NCI-H2107 treated with DMSO at 0.1 percent for 48 hours (cell line): ENCODE results near the gene COQ8B.
A peak's percentile ranks its signal among the peaks of the same experiment; 100 is the strongest.
"Not testable (repeated sequence)": the region's sequence is repeated elsewhere in the genome, so short reads cannot be mapped to it uniquely, and the experiment has no call there.

Source experiments
- DNase-seq: peaks from one replicate; lab custom pipeline; 2025; ENCODE audit not compliant: unreplicated experiment; lab: John Stamatoyannopoulos, UW

The COQ8B gene

DNA sequence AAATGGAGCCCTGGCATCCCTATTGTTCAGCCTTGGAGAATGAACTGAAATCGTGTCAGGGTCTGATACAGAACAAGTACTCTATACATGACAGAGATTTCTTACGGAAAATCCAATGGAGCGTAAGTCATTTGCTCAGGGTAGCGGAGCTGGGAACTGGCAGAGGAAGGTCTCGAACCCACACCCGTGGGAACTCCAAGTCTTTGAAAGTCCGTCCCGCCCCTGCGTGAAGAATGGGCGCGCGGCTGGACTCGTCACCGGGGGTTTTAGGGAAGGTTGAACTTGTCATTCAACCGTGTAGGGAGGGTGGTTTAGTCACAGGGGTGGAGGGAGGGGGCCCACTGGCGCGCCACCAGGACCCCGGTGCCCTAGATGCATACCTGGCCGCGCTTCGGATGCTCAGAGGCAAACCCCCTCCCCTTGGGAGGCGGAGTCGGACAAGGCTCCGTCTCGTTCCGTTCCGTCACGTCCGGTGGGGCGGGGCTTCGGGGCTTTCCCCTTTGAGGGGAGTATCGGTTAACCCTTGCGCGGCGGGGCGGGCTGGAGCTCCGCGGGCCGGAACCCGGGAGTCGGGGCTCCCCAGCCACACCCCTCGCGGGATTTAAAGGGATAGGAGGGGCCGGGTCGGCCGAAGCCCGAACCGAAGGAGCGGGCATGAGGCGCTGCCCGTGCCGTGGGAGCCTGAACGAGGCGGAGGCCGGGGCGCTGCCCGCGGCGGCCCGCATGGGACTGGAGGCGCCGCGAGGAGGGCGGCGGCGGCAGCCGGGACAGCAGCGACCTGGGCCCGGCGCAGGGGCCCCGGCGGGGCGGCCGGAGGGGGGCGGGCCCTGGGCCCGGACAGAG, at the start of gene COQ8B, which contains the start of gene ITPKC:
TSS of gene COQ8B (minus strand) at position 405 of the 843 bp plus-strand sequence. CDS start 2,254 bp downstream, outside the sequence.
TSS of gene ITPKC (plus strand) at position 631 of the 843 bp plus-strand sequence. CDS start at position 655, 24 bp downstream.
- peak; percentile 79 for DNase-seq

DNA sequence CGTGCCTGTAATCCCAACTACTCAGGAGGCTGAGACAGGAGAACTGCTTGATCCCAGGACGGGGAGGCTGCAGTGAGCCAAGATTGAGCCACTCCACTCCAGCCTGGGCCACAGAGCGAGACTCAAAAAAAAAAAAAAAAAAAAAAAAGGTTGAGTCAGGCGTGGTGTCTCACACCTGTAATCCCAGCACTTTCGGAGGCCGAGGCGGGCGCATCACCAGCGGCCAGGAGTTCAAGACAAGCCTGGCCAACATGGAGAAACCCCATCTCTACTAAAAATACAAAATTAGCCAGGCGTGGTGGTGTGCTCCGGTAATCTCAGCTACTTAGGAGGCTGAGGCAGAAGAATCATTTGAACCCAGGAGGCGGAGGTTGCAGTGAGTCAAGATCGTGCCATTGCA, 49.7 kb upstream of the COQ8B start:
- not testable (repeated sequence) for DNase-seq

DNA sequence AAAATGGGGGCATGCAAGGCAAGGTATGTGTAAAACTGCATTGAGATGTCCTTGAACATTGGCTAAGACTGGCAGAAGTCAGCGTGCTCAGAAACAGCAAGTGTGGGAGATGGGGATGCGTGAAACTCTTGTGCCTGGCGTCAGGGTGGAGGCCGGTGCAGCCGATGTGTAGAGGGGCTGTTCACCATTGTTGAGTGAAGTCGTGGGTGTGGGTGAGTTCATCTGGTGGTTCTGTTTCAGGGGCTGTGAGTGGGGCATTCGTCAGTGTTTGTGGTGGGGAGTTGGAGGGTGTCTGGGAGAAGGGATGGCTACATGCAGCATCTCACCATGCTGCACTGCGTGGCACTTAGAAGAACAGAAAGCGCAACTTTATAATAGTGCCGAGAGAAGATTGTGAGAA, 47.3 kb upstream of the COQ8B start:
- DNase-seq, result no peak

DNA sequence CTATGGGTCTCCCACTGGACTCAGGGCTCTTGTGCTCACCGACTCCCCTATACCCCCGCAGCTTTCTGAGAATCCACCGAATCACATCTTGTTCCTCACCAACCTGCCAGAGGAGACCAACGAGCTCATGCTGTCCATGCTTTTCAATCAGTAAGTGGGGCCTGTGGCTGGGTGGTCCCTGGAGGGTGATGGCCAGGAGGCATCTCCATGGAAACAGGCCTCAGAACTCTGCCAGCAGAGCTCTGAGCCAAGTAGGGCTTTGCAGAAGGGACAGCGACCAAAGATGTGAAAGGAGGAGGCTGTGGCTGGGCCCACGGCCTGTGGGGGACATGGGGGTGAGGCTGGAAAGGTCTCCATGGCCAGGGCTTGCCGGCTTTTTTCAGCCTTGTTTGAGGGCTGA, 46.8 kb upstream of the COQ8B start:
- DNase-seq, result no peak

DNA sequence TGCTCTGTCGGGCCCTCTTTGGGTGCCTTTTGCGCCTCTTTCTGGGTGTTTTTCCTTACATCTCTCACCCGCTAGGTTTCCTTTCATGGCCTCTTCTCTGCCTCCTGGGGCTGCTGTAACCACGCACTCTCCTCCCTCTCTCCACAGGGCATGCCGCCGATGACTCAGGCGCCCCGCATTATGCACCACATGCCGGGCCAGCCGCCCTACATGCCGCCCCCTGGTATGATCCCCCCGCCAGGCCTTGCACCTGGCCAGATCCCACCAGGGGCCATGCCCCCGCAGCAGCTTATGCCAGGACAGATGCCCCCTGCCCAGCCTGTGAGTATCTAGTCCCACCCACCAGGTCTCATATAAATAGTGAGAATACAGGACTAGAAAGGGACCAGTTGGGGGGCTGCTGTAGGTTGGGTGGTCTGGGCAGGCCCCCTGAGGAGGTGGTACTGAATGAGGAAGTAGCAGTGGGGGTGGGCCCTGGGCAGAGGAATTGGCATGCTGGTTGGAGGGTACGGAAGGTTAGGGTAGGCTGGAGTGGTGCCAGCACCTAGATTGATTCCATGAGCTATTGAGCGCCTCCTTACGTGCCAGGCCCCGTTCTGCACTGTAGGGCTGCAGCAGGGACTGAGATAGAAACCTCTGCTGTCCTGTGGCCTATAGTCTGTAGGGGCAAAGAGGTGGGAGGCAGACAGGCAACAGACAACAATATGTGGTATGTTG, 46.2 kb upstream of the COQ8B start:
- no peak for DNase-seq

DNA sequence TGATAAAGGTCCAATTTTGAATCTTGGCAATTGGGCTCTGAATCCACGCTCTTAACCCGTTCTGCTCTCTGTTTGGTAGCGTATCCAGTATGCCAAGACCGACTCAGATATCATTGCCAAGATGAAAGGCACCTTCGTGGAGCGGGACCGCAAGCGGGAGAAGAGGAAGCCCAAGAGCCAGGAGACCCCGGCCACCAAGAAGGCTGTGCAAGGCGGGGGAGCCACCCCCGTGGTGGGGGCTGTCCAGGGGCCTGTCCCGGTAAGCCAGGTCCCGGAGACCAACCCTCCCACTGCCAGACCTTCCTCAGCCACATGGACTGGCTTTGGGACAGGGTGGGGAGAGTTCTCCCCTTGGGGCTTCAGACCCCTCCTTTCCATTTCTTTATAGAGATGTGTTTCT, 42.7 kb upstream of the COQ8B start:
- no peak for DNase-seq

DNA sequence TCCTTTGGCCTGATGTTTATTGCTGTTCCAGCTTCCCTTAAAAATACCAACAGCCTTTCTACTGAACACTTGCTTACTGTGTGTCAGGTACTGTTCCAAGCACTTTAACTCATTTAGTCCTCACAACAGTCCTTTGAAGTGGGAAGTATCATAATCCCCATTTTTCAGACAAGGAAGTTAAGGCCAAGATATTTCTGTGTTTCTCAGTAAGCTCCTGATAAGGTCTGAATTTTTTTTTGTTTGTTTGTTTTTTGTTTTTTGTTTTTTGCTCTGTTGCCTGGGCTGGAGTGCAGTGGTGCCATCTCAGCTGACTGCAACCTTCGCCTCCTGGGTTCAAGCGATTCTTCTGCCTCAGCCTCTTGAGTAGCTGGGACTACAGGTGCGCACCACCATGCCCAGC, 41.8 kb upstream of the COQ8B start:
- no peak for DNase-seq

DNA sequence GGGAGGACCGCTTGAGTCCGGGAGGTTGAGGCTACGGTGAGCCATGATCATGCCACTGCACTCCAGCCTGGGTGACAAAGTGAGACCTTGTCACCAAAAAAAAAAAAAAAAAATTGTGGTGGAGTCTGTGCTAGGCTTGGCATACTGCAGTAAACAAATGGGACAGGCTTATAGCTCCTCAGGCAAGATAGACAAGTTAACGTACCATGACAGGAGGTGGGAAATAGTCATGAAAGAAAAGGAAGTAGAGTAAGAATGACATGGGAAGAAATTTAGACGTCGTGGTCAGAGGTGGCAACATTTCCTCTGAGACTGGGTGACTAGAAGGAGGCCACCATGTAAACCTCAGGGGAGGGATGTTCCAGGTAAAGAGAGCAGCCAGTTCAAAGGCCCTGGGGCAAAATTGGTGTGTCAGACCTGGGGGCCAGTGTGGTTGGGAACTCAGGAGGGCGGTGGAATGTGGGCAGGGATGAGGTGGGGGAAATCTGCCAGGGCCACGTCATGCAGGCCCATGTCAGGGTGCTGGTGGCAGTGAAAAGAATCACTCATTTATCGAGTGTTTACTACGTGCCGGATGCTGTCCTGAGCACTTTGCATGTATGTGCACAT, 39.9 kb upstream of the COQ8B start:
- DNase-seq, result no peak

DNA sequence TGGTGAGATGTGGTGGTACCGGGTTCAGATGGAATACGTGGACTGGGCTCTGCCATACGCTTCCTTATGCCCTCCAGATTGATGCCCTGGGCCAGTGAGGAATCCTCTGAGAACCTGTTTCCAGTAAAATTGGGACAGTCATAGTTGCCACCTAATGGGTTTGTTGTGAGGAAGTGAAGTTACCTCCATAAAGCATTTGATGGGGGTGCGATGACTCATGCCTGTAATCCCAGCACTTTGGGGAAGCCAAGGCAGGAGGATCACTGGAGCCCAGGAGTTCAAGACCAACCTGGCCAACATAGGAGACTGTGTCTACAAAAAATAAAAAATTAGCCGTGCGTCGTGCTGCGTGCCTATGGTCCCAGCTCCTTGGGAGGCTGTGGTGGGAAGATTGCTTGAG, 39.1 kb upstream of the COQ8B start:
- DNase-seq, result no peak

DNA sequence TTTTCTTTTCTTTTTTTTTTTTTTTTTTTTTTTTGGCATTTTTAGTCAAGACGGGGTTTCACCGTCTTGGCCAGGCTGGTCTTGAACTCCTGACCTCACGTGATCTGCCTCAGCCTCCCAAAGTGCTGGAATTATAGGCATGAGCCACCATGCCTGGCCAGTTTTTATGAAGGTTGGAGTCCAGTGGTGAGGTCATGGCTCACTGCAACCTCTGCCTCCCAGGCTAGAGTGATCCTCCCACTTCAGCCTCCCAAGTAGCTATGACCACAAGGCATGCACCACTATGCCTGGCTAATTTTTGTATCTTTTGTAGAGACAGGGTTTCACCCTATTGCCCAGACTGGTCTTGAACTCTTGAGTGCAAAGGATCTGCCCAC, 38.5 kb upstream of the COQ8B start:
- no peak for DNase-seq

DNA sequence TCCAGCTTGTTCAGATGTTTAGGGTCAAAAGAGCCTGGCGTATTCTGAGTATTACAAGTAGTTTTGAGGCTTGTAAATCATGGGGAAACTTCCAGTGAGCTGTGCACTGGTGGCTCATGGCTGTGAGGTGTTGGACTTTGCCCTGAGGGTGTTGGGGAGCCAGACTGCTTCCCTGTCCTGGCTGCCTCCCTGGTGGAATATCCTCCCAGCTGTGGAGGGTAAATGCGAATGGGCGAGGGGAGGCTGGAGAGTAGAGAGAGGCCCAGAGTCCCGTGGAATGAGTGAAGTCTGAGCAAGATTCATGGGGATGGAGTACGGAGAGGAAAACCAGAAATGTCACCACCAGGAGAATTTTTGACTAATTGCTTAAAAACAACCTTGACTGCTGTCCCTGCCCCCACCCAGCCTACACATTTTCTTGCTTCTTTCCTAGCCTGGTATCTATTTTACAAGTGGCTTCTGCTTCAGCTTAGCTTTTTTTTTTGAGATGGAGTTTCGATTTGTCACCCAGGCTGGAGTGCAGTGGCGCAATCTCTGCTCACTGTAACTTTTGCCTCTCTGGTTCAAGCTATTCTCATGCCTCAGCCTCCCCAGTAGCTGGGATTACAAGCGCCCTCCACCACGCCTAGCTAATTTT, 38.0 kb upstream of the COQ8B start:
- no peak for DNase-seq

DNA sequence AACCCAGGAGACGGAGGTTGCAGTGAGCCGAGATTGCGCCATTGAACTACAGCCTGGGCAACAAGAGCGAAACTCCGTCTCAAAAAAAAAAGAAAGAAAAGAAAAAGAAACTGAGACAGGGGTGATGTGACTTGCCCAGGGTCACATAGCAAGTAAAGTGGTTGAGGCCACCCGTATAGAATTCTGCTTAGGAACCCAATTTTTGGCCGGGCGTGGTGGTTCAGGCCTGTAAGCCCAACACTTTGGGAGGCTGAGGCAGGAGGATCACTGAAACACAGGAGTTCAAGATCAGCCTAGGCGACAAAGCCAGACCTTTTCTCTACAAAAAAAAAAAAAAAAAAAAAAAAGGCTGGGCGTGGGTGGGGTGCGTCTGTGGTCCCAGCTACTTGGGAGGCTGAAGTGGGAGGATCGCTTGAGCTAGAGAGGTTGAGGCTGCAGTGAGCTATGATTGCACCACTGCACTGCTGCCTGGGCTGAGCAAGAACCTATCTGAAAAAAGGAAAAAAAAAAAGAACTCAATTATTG, 35.6 kb upstream of the COQ8B start:
- DNase-seq, result no peak

DNA sequence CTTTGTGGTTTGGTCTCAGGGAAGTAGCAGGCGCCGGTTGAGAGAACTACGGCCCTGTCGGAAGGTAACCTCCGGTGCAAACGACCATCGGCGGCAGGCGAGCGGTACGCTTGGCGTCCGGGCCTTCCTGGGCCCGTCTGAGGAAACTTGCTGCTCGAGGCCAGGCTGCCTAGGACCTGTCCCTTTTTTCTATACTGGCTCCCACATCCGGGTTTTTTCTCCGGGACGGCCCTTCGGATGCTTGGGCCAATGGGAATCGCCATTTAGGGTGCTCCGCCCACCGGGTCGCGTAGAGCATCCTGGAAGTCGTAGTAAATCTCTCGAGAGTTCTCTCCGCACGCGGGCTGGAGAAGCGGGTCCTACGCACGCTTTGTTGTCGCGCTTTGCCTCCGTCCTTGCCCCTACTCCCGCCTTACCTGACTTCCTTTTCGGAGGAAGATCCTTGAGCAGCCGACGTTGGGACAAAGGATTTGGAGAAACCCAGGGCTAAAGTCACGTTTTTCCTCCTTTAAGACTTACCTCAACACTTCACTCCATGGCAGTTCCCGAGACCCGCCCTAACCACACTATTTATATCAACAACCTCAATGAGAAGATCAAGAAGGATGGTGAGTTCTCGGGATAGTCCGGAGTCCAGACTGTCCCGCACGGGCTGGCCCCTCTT, 34.3 kb upstream of the COQ8B start, which contains the start of gene SNRPA:
TSS of gene SNRPA (plus strand) at position 330 of the 664 bp plus-strand sequence. CDS start at position 536, 206 bp downstream.
- DNase-seq, result peak; percentile 96

DNA sequence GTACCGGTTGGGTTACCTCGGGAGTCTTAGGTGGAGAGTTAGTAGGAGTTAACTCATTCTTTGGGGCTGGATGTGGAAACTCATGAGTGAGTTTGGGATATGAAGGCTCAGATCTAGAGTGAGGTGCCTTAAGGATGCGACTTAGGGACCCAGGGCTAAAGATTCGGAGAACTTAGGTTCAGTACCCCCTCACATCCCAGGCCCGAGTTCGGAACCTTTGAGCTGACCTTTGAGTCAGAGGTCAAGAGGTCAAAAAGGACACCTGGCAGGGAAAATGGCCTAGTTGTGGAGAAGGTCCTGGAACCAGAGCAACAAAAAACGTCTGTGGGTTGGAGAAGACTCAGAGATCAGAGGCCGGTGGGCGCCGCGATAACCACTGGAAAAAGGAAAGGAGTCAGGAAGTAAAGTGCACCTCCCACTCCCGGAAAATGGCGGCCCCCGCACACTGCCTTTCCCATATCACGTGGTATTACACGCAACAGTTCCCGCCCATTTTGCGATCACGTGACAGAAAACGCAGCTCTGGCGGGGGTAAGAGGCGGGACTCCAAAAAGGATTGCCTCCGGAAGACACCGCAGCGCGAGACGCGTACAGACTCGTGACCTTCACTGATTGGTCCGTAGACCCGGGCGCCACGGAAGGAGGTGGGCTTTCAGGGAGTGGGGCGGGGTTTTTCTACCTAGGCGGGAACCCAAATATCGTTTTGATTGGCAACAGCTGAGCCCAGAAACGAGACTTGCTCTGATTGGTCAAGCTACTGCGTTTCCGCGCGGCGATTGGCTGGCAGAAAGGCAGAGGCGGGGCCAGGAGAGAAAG, 33.6 kb upstream of the COQ8B start, which contains the start of gene ACTMAP:
TSS of gene ACTMAP (minus strand) at position 420 of the 816 bp plus-strand sequence. CDS start 674 bp downstream, outside the sequence.
- peak; percentile 99 for DNase-seq

DNA sequence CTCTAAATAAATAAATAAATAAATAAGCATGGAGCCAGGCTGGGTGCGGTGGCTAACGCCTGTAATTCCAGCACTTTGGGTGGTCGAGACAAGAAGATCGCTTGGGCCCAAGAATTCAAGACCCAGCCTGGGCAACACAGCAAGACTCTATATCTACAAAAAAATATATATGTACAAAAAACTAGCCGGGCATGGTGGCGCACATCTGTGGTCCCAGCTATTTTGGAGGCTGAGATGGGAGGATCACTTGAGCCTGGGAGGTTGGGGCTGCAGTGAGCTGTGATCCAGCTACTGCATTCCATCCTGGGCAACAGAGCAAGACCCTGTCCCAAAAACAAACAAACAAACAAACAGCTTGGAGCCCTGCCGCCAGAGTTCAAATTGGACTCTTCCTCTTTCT, 30.9 kb upstream of the COQ8B start:
- no peak for DNase-seq

DNA sequence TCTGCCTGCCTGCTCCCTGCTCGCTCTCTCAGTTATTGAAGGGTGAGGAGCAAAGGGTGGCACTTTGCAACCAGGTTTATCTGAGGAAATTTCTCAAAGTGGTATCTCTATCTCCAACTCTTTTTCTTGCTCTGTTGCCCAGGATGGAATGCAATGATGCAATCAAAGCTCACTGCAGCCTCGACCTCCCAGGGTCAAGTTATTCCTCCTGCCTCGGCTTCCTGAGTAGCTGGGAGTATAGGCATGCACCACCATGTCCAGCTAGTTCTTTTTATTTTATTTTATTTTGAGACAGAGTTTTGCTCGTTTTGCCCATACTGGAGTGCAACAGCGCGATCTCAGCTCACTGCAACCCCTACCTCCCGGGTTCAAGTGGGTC, 28.7 kb upstream of the COQ8B start:
- no peak for DNase-seq

DNA sequence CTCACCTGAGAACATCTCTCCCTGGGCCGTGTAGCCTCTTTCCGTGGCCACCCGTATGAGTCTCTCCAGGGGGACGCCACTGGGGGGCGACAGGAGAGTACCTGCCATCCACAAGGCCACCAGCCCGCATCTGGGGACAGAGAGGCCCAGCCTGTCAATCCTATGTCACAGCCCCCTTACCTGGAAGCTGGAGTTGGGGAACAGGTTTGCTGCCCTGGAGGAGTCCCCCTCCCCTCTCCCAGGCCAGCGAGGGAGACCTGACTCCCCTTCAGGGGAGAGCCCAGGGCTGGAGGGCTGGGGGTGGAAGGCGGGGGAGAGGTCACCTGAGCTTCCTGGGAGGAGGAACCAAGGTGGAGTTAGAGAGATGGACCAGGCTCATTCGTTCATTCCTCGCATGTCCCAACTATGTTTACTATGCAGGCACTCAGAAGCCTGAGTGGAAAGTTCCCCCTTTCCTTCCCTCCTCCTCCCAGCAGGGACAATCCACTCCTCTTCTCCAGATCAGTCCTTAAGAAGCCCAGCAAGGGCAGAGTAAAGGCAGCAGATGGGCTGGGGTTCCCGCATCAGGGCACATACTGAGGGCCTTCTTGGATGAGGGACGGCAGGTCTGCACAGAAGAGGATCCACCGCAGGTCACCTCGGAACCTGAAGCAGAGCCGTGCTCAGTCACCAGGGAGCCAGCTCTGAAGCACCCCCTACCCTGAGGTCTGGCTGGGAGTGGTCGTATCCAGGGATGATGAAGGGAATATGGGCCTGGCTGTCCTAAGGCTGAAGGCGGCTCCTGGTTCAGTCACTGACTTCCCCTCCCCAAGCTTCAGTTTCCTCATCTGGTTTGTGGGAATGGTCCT, 28.1 kb upstream of the COQ8B start:
- DNase-seq, result no peak

DNA sequence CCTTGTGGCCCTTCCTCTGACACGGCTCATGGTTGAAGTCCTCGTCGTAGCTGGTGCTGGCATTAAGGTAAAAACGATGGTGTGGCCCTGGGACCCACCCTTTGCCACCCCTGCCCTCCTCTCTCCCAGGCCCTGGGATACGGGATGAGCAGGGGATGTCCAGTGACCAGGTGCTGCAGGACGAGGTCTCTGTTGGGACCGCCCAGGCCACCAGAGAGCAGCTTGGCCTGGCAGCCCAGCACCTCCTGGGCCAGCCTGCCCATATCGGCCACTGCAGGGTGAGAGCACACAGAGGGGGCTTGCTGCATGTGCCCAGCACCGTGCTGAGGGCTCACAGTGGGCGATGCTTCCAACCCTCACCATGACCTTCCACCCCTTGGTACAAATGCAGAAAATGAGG, 27.2 kb upstream of the COQ8B start:
- no peak for DNase-seq

DNA sequence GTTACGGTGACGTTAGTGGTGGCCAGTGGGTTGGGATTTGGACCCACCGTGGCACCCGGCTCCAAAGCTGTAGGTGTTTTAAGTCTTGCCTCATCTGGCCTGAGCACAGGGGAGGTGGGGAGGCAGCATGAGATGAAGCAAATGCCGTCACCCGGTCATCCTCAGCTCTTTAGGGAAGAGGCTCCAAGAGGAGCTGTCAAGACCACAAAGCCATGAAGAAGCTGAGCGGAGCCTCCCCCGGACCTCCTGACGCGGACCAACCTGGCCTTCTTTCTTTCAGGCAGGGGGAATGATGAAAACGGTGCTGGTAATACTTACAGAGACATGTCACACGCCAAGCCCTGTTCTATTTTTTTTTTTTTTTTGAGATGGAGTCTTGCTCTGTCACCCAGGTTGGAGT, 26.2 kb upstream of the COQ8B start:
- no peak for DNase-seq
